AG04450 (cell line): Measurements from ENCODE around the gene MCC. TPM values are rescaled to one million over a fixed set of nuclear protein-coding genes. Genes with fewer than 3 reads are reported as not detected.
A peak's percentile ranks its signal among the peaks of the same experiment; 100 is the strongest.

Experiments used
- CTCF ChIA-PET: fragments of 300-600, 350-600 bp; formaldehyde crosslinking; extraction: SDS; loops from one replicate; lab custom pipeline; 2022; ENCODE audit warnings: antibody characterized with exemption, inconsistent platforms; lab: Charles Lee
- POLR2A ChIA-PET: fragments of 350-600 bp; formaldehyde crosslinking; extraction: SDS; loops from one replicate; lab custom pipeline; 2021; ENCODE audit warnings: antibody characterized with exemption, inconsistent platforms; lab: Yijun Ruan, JAX
- DNase-seq: peaks from one replicate; pipeline ENCODE4 v3.0.0-alpha.2; 2011; ENCODE audit warnings: low read depth, low spot score
- H3K27ac ChIP-seq: one replicate; pipeline ENCODE4 v1.5.1; 2012; ENCODE audit warnings: low read depth, low read length, control low read depth
- H3K27me3 ChIP-seq: one replicate; pipeline ENCODE4 v1.6.0; 2012; ENCODE audit warnings: low read length; ENCODE audit not compliant: control insufficient read depth, insufficient read depth
- H3K4me3 ChIP-seq: 2 replicates; pipeline ENCODE4 v1.5.1; 2011; ENCODE audit warnings: mild to moderate bottlenecking, low read depth, low read length, control low read depth
- H3K9me3 ChIP-seq: 2 replicates; pipeline ENCODE4 v1.5.1; 2012; ENCODE audit warnings: low read length; ENCODE audit not compliant: control insufficient read depth, insufficient read depth
- CTCF ChIP-seq: IDR thresholded peaks from 2 replicates; pipeline ENCODE4 v1.5.1; 2011; ENCODE audit warnings: low read depth, low read length, control low read depth, inconsistent platforms
- polyA plus RNA-seq: library from polyadenylated mRNA; depleted of rRNA; stranded (reverse); fragments of >200 nt; gene quantifications from 2 replicates; pipeline ENCODE4 v1.2.3, GENCODE V29; 2011

MCC gene
- polyA plus RNA-seq, 1 experiment = 17.5 TPM

- H3K4me3 ChIP-seq = no peak overlapping the region
- no peak for TF ChIP-seq CTCF
- POLR2A ChIA-PET = no interaction called here
- DNase-seq = no peak
- no peak overlapping the region for H3K27ac ChIP-seq
- CTCF ChIA-PET = interaction anchor here (0.8 kb wide), 1 partner anchor 470 kb away, joined by 3 read pairs; no protein-coding TSS in a partner anchor
- H3K9me3 ChIP-seq = no peaks in the 10 kb centered on the region
- no peaks in the 10 kb centered on the region for H3K27me3 ChIP-seq
Observed at GRCh38 chr5:113040672-113041260, 447.5 kb downstream of the MCC start.

GRCh38 chr5:113039934-113040285, 448.3 kb downstream of the MCC start:
- DNase-seq = no peak
- Histone ChIP-seq H3K4me3 (no peak overlapping the region), H3K27me3 (no peaks in the 10 kb centered on the region), H3K9me3 (no peaks in the 10 kb centered on the region), H3K27ac (no peak overlapping the region)
- no peak for TF ChIP-seq CTCF
- CTCF ChIA-PET = no interaction called here
- POLR2A ChIA-PET = no interaction called here

GRCh38 chr5:113039229-113039933, 448.9 kb downstream of the MCC start:
- no peak overlapping the region for H3K4me3 ChIP-seq
- DNase-seq = no peak
- H3K27me3 ChIP-seq = no peaks in the 10 kb centered on the region
- H3K27ac ChIP-seq = no peak overlapping the region
- TF ChIP-seq CTCF = no peak
- CTCF ChIA-PET = no interaction called here
- POLR2A ChIA-PET = no interaction called here
- no peaks in the 10 kb centered on the region for H3K9me3 ChIP-seq

GRCh38 chr5:113038714-113039113, 449.5 kb downstream of the MCC start:
- peak; percentile 5; the same call in 1 of the 2 replicates for TF ChIP-seq CTCF
- ChIA-PET CTCF (no interaction called here), POLR2A (no interaction called here)
- H3K4me3 ChIP-seq = no peak overlapping the region
- no peak for DNase-seq
- H3K9me3 ChIP-seq = no peaks in the 10 kb centered on the region
- no peaks in the 10 kb centered on the region for H3K27me3 ChIP-seq
- no peak overlapping the region for H3K27ac ChIP-seq

GRCh38 chr5:113038136-113038535, 450.1 kb downstream of the MCC start:
- H3K27me3 ChIP-seq = no peaks in the 10 kb centered on the region
- H3K27ac ChIP-seq = no peak overlapping the region
- TF ChIP-seq CTCF = no peak
- H3K4me3 ChIP-seq = no peak overlapping the region
- no peak for DNase-seq
- CTCF ChIA-PET = no interaction called here
- POLR2A ChIA-PET = interaction anchor here (0.6 kb wide), 1 partner anchor 129 kb away, joined by 3 read pairs; no protein-coding TSS in a partner anchor
- H3K9me3 ChIP-seq = no peaks in the 10 kb centered on the region
